Endothelial cell of umbilical vein (primary cell): Measurements from ENCODE around the gene FAM193A. TPM values are rescaled to one million over a fixed set of nuclear protein-coding genes. Genes with fewer than 3 reads are reported as not detected.
A peak's percentile ranks its signal among the peaks of the same experiment; 100 is the strongest.

Experiments
- BruUV-seq: library from RNA; stranded (reverse); fragments of 400-500 nt; replicated peaks from 2 replicates; lab custom pipeline; 2021; lab: Mats Ljungman, UMichigan
- CTCF ChIA-PET: fragments of 300-600, 350-600 bp; sonication (Branson Sonifier 250); formaldehyde crosslinking; loops from one replicate; lab custom pipeline; 2021; ENCODE audit warnings: antibody characterized with exemption, inconsistent platforms; lab: Charles Lee
- POLR2A ChIA-PET: fragments of 300-600, 350-600 bp; sonication (Branson Sonifier 250); formaldehyde crosslinking; loops from one replicate; lab custom pipeline; 2021; ENCODE audit warnings: antibody characterized with exemption, inconsistent platforms; lab: Charles Lee
- DNase-seq: peaks from one replicate; pipeline ENCODE4 v3.0.0-alpha.2; 2011; ENCODE audit warnings: low read depth, low spot score
- FAIRE-seq: peaks from 2 replicates; lab custom pipeline; 2011; peaks lifted over from hg19 to GRCh38; lab: Jason Lieb, UNC
- H2AFZ ChIP-seq: 2 replicates; pipeline ENCODE4 v1.6.0; 2012; ENCODE audit warnings: low read depth, low read length, control low read depth, inconsistent platforms
- H3K27ac ChIP-seq: 2 replicates; pipeline ENCODE4 v1.5.1; 2011; ENCODE audit warnings: low read depth, mild to moderate bottlenecking, control low read depth, low read length, moderate library complexity; ENCODE audit not compliant: insufficient read depth
- H3K27me3 ChIP-seq, 2 experiments: 2 replicates each; pipeline versions ENCODE4 v1.6.0 to v1.6.1; 2011; ENCODE audit warnings: low read length in 2 of 2, mixed read lengths in 1 of 2; ENCODE audit not compliant: control insufficient read depth in 2 of 2, insufficient read depth in 2 of 2
- H3K36me3 ChIP-seq, 2 experiments: 2 replicates in 1 of 2; 3 replicates in 1 of 2; pipeline ENCODE4 v1.5.1; 2011; ENCODE audit warnings: low read length in 2 of 2, mild to moderate bottlenecking in 1 of 2, moderate library complexity in 1 of 2; ENCODE audit not compliant: control insufficient read depth in 2 of 2, insufficient read depth in 2 of 2; ENCODE audit errors: extremely low read depth in 1 of 2
- H3K4me1 ChIP-seq: 3 replicates; pipeline ENCODE4 v1.5.1; 2011; ENCODE audit warnings: mild to moderate bottlenecking, low read length; ENCODE audit not compliant: control insufficient read depth, insufficient read depth; ENCODE audit errors: extremely low read depth
- H3K4me2 ChIP-seq: 2 replicates; pipeline ENCODE4 v1.6.1; 2011; ENCODE audit warnings: low read length, control low read depth, mixed read lengths; ENCODE audit not compliant: insufficient read depth
- H3K4me3 ChIP-seq, 3 experiments: fragments of 200-600 bp in 1 of 3; sonication (generic), shearing (Covaris generic) in 1 of 3; replicated peaks in 1 of 3; 2 replicates each; pipeline ENCODE4 v1.5.1; 2011 to 2016; ENCODE audit warnings: control low read depth in 3 of 3, low read length in 3 of 3, mild to moderate bottlenecking in 2 of 3, inconsistent platforms in 1 of 3, low read depth in 1 of 3, moderate library complexity in 1 of 3; ENCODE audit not compliant: insufficient read depth in 1 of 3
- H3K79me2 ChIP-seq: 2 replicates; pipeline ENCODE4 v1.6.0; 2012; ENCODE audit warnings: low read length, inconsistent platforms; ENCODE audit not compliant: control insufficient read depth, insufficient read depth
- H3K9ac ChIP-seq: replicated peaks from 2 replicates; pipeline ENCODE3; 2011; ENCODE audit warnings: low read length, control low read depth; ENCODE audit not compliant: insufficient read depth; ENCODE audit errors: extremely low read depth
- H3K9me1 ChIP-seq: replicated peaks from 3 replicates; pipeline ENCODE4 v1.6.0; 2011; ENCODE audit warnings: mild to moderate bottlenecking, low read length; ENCODE audit not compliant: control insufficient read depth, insufficient read depth; ENCODE audit errors: extremely low read depth
- H3K9me3 ChIP-seq: replicated peaks from 2 replicates; pipeline ENCODE4 v1.5.1; 2012; ENCODE audit warnings: low read length, inconsistent platforms; ENCODE audit not compliant: control insufficient read depth, insufficient read depth
- H4K20me1 ChIP-seq: replicated peaks from 2 replicates; pipeline ENCODE3; 2011; ENCODE audit warnings: mild to moderate bottlenecking, low read length; ENCODE audit not compliant: control insufficient read depth, insufficient read depth; ENCODE audit errors: extremely low read depth
- CTCF ChIP-seq, 2 donors: IDR thresholded peaks; 1 replicate in 1 of 2; 2 replicates in 1 of 2; pipeline ENCODE4 v1.5.1; 2011; ENCODE audit warnings: low read length in 2 of 2, mild to moderate bottlenecking in 2 of 2, moderate library complexity in 2 of 2, control low read depth in 1 of 2, inconsistent platforms in 1 of 2, low read depth in 1 of 2; ENCODE audit not compliant: insufficient read depth in 1 of 2; ENCODE audit errors: extremely low read depth in 1 of 2
- EZH2 ChIP-seq: IDR thresholded peaks from 2 replicates; pipeline ENCODE4 v1.6.1; 2012; ENCODE audit warnings: borderline replicate concordance, low read depth, mild to moderate bottlenecking, moderate library complexity, low read length, inconsistent platforms; ENCODE audit not compliant: severe bottlenecking
- FOS ChIP-seq: IDR thresholded peaks from 2 replicates; pipeline ENCODE4 v1.6.1; 2011; ENCODE audit warnings: mild to moderate bottlenecking, low read length, moderate library complexity, borderline replicate concordance; ENCODE audit not compliant: insufficient read depth
- GATA2 ChIP-seq: IDR thresholded peaks from 2 replicates; pipeline ENCODE4 v1.7.0; 2011; ENCODE audit warnings: low read depth, mild to moderate bottlenecking, moderate library complexity, mixed read lengths, low read length; ENCODE audit not compliant: insufficient read length, insufficient read depth
- JUN ChIP-seq: IDR thresholded peaks from 2 replicates; pipeline ENCODE4 v1.6.1; 2011; ENCODE audit warnings: borderline replicate concordance, low read depth; ENCODE audit not compliant: insufficient read length, insufficient read depth
- MAX ChIP-seq: IDR thresholded peaks from 2 replicates; pipeline ENCODE4 v1.6.1; 2011; ENCODE audit not compliant: insufficient read depth, insufficient read length
- MYC ChIP-seq: IDR thresholded peaks from one replicate; pipeline ENCODE4 v1.6.1; 2011; ENCODE audit warnings: mild to moderate bottlenecking, low read depth, low read length
- POLR2A ChIP-seq: IDR thresholded peaks from 2 replicates; pipeline ENCODE4 v1.6.1; 2012; ENCODE audit warnings: low read depth, mild to moderate bottlenecking, control low read depth, low read length
- POLR2AphosphoS5 ChIP-seq: IDR thresholded peaks from 2 replicates; pipeline ENCODE4 v1.6.1; 2012; ENCODE audit warnings: low read depth, mild to moderate bottlenecking, control low read depth, low read length, moderate library complexity; ENCODE audit not compliant: insufficient read depth
- dilution Hi-C: fragments of 300-500 bp; cut with MboI; formaldehyde crosslinking; loops from one replicate; pipeline ENCODE4 v1.15.0; 2019; ENCODE audit warnings: low sequenced_read_pairs; ENCODE audit not compliant: extremely low pct_ligation_motif_present
- intact Hi-C: fragments of 100-400 bp; cut with micrococcal nuclease; formaldehyde crosslinking; loops from one replicate; pipeline ENCODE4 v1.10.0; 2022
- polyA plus RNA-seq, 4 experiments: library from polyadenylated mRNA; depleted of rRNA in 3 of 4; stranded (reverse) in 3 of 4; unstranded in 1 of 4; fragments of >200 nt; gene quantifications; 2 replicates each; pipeline versions ENCODE4 v1.2.1 to v1.2.3, GENCODE V29; 2011 to 2012; ENCODE audit warnings: missing spikeins in 1 of 4
- total RNA-seq: library from RNA; stranded (reverse); gene quantifications from 2 replicates; pipeline ENCODE4 v1.2.3, GENCODE V29; 2021

FAM193A gene
- total and polyA plus RNA-seq, 2 donors (not counting 3 experiments of a cell fraction or from before 2014, with no cell fraction given), result 12.3 to 32.1 TPM

GRCh38 chr4:2755821-2756690 lies 219.6 kb downstream of the FAM193A start, which contains the start of gene TNIP2:
TNIP2 (minus strand) TSS chr4:2756336; CDS start chr4:2756289, 47 bp downstream.
- TF ChIP-seq POLR2A (peak; percentile 87), JUN (no peak), POLR2AphosphoS5 (peak; percentile 97), CTCF (IDR thresholded peaks at IDR 0.05; ENCODE audit: extremely low read depth in 1 of 2, insufficient read depth in 1 of 2, low read depth in 1 of 2, low read length in 2 of 2) (peak; percentile 26 to 39), FOS (no peak), EZH2 (no peak), MAX (no peak), MYC (no peak), GATA2 (no peak)
- Histone ChIP-seq H3K79me2 (peaks cover 36% of the 10 kb centered on the region), H3K4me3 (peak within 1 kb of the TSS; percentile 63 to 78 (median 78)), H3K4me1 (peaks cover 9% of the 10 kb centered on the region), H3K36me3 (peaks cover 0 to 3% of the 10 kb centered on the region in 2 experiments), H3K9me3 (no peaks in the 10 kb centered on the region), H3K4me2 (peak within 1 kb of the TSS; percentile 65), H3K9ac (peak within 1 kb of the TSS; percentile 59), H2AFZ (peak within 1 kb of the TSS; percentile 89), H3K27ac (peak within 1 kb of the TSS; percentile 45), H4K20me1 (no peaks in the 10 kb centered on the region), H3K9me1 (no peaks in the 10 kb centered on the region), H3K27me3 (no peaks in the 10 kb centered on the region)
- CTCF ChIA-PET, result interaction anchor here (0.8 to 1.4 kb wide), 8 partner anchors 8 to 285 kb away, joined by 3 to 8 read pairs (median 3); partner anchors contain the start of gene GRK4
- no TSS peak for BruUV-seq
- FAIRE-seq, result peak; percentile 62
- POLR2A ChIA-PET, result interaction anchor here (1.5 kb wide), 1 partner anchor 9 kb away, joined by 3 read pairs; no protein-coding TSS in a partner anchor
- peak; percentile 75 for DNase-seq
- intact Hi-C loops, result loop anchor here (2.0 to 5.0 kb wide), 2 partner anchors 179 to 219 kb away; partner anchors contain the start of gene FAM193A
- dilution Hi-C loops, result no loop called here
